A549 (cell line): ENCODE measurements around the gene KLHDC3. TPM values are rescaled to one million over a fixed set of nuclear protein-coding genes. Genes with fewer than 3 reads are reported as not detected.

Source experiments
- ATAC-seq, 2 experiments: fragments of 200-7000 bp in 1 of 2; fragments of >200 bp in 1 of 2; cut with Nextera tagmentation in 1 of 2; cut with Tn5 transposase in 1 of 2; 3 replicates each; pipeline versions ENCODE4 v1.8.0 to v1.9.1; 2018 to 2020; ENCODE audit warnings: mild to moderate bottlenecking in 1 of 2, moderate library complexity in 1 of 2
- CTCF ChIA-PET: fragments of 300-600 bp; sonication (Branson Sonifier 250); formaldehyde crosslinking; extraction: SDS; loops from one replicate; lab custom pipeline; 2021; ENCODE audit warnings: antibody characterized with exemption, inconsistent platforms; lab: Yijun Ruan, JAX
- POLR2A ChIA-PET: fragments of 350-600 bp; formaldehyde crosslinking; extraction: SDS; loops from one replicate; lab custom pipeline; 2021; ENCODE audit warnings: antibody characterized with exemption, inconsistent platforms; lab: Yijun Ruan, JAX
- DNase-seq, 2 experiments: peaks; one replicate each; pipeline versions ENCODE4 v3.0.0 to v3.0.0-alpha.2; 2011 to 2016; ENCODE audit warnings: low read depth in 1 of 2, low spot score in 1 of 2
- FAIRE-seq: peaks from 2 replicates; lab custom pipeline; 2011; peaks lifted over from hg19 to GRCh38; lab: Jason Lieb, UNC
- H3K27ac ChIP-seq, 2 experiments: fragments of >200 bp; sonication (Bioruptor Twin); formaldehyde crosslinking; 3 replicates each; pipeline ENCODE4 v1.5.1; 2016 to 2017
- H3K4me1 ChIP-seq: fragments of >200 bp; sonication (Bioruptor Twin); formaldehyde crosslinking; 3 replicates; pipeline ENCODE4 v1.6.1; 2016
- H3K4me2 ChIP-seq: fragments of >200 bp; sonication (Bioruptor Twin); formaldehyde crosslinking; 3 replicates; pipeline ENCODE4 v1.6.1; 2016
- H3K4me3 ChIP-seq: fragments of >200 bp; sonication (Bioruptor Twin); formaldehyde crosslinking; 3 replicates; pipeline ENCODE4 v1.5.1; 2016
- H3K9me3 ChIP-seq: fragments of >200 bp; sonication (Bioruptor Twin); formaldehyde crosslinking; 3 replicates; pipeline ENCODE4 v1.6.1; 2016
- BCL3 ChIP-seq: fragments of >200 bp; sonication (Bioruptor Twin); formaldehyde crosslinking; IDR thresholded peaks from 3 replicates; pipeline ENCODE4 v1.6.1; 2016
- CBX2 ChIP-seq: fragments of 200-600 bp; sonication (generic); IDR thresholded peaks from 2 replicates; pipeline ENCODE4 v1.6.1; 2016; ENCODE audit warnings: low read depth, mild to moderate bottlenecking, borderline replicate concordance
- CEBPB ChIP-seq, 2 experiments: fragments of >200 bp in 1 of 2; sonication (Bioruptor Twin) in 1 of 2; formaldehyde crosslinking in 1 of 2; IDR thresholded peaks; 2 replicates each; pipeline ENCODE4 v1.6.1; 2012 to 2016
- EHMT2 ChIP-seq: fragments of 200-600 bp; sonication (generic); IDR thresholded peaks from 2 replicates; pipeline ENCODE4 v1.6.1; 2016; ENCODE audit warnings: antibody characterized with exemption, low read depth, mild to moderate bottlenecking, moderate library complexity
- HOXB5 ChIP-seq: fragments of 250-450 bp; sonication (Bioruptor Pico); IDR thresholded peaks from 2 replicates; pipeline ENCODE4 v1.5.0; 2020; ENCODE audit warnings: mild to moderate bottlenecking, moderate library complexity
- JUN ChIP-seq, 2 experiments: fragments of >200 bp; sonication (Bioruptor Twin); formaldehyde crosslinking; IDR thresholded peaks; 2 replicates in 1 of 2; 3 replicates in 1 of 2; pipeline ENCODE4 v1.6.1; 2016 to 2017
- KDM1A ChIP-seq: fragments of 200-600 bp; sonication (generic); IDR thresholded peaks from 2 replicates; pipeline ENCODE4 v1.6.1; 2016; ENCODE audit warnings: low read depth, mild to moderate bottlenecking
- KDM5A ChIP-seq: fragments of 200-600 bp; sonication (generic); IDR thresholded peaks from 2 replicates; pipeline ENCODE4 v1.6.1; 2016; ENCODE audit warnings: antibody characterized with exemption, mild to moderate bottlenecking
- NFE2L2 ChIP-seq: fragments of 150-350 bp; conservative IDR thresholded peaks from 2 replicates; pipeline ENCODE4 v1.6.1; 2014; ENCODE audit warnings: low read length
- POLR2AphosphoS2 ChIP-seq: conservative IDR thresholded peaks from 2 replicates; pipeline ENCODE4 v1.6.1; 2012; ENCODE audit warnings: low read length, improper control_type of control experiment, inconsistent platforms
- RAD21 ChIP-seq, 2 experiments: fragments of >200 bp in 1 of 2; sonication (Bioruptor Twin) in 1 of 2; formaldehyde crosslinking in 1 of 2; IDR thresholded peaks in 1 of 2; conservative IDR thresholded peaks in 1 of 2; 2 replicates in 1 of 2; 3 replicates in 1 of 2; pipeline ENCODE4 v1.6.1; 2012 to 2018; ENCODE audit warnings: inconsistent platforms in 1 of 2
- RARB ChIP-seq: fragments of 250-450 bp; sonication (Bioruptor Pico); IDR thresholded peaks from 2 replicates; pipeline ENCODE4 v1.8.0; 2021; ENCODE audit warnings: mild to moderate bottlenecking, moderate library complexity
- RCOR1 ChIP-seq: fragments of 150-350 bp; IDR thresholded peaks from 2 replicates; pipeline ENCODE4 v1.6.1; 2014; ENCODE audit warnings: antibody characterized with exemption, low read length, low read depth
- RNF2 ChIP-seq: fragments of 200-600 bp; sonication (generic); IDR thresholded peaks from 2 replicates; pipeline ENCODE4 v1.6.1; 2016; ENCODE audit warnings: low read depth, mild to moderate bottlenecking, antibody characterized with exemption, moderate library complexity, borderline replicate concordance
- WGBS: methylation state at CpG from one replicate; pipeline ENCODE4 v1.1.6; 2017; ENCODE audit errors: missing lambda C conversion rate; 5-methylcytosine and 5-hydroxymethylcytosine counted together
- polyA plus RNA-seq, 4 experiments: library from polyadenylated mRNA; depleted of rRNA in 3 of 4; stranded (reverse); fragments of >200 nt; fragmentation: RNase III in 1 of 4; extraction: RNeasy Plus Mini Kit Qiagen cat#74134 plus additional on column Dnase treatment in 1 of 4; gene quantifications; 2 replicates in 3 of 4; 3 replicates in 1 of 4; pipeline ENCODE4 v1.2.3, GENCODE V29; 2011 to 2017
- TF ChIP-seq, protein P1 (sequence below): IDR thresholded peaks from 2 replicates; pipeline ENCODE4 v1.6.1; 2012
- TF ChIP-seq, protein P2 (sequence below): IDR thresholded peaks from 2 replicates; pipeline ENCODE4 v1.6.1; 2012
- TF ChIP-seq, protein P3 (sequence below): fragments of 200-600 bp; sonication (generic); IDR thresholded peaks from 2 replicates; pipeline ENCODE4 v1.6.1; 2016; ENCODE audit warnings: antibody characterized with exemption, mild to moderate bottlenecking, moderate library complexity
- TF ChIP-seq, protein P4 (sequence below): fragments of 250-450 bp; sonication (Bioruptor Pico); IDR thresholded peaks from 2 replicates; pipeline ENCODE4 v1.5.0; 2021; ENCODE audit warnings: mild to moderate bottlenecking, moderate library complexity, borderline replicate concordance

The KLHDC3 gene
- polyA plus RNA-seq, 2 of the 4 experiments (the other 2 are of a cell fraction) = 18.8 to 28.0 TPM

- TF ChIP-seq CEBPB (IDR thresholded peaks at IDR 0.05) = no peak
- TF ChIP-seq RNF2 = no peak
- no peak for TF ChIP-seq KDM1A
- TF ChIP-seq NFE2L2 = no peak
- no peak for TF ChIP-seq POLR2AphosphoS2
- no peak for TF ChIP-seq BCL3
- no peak for TF ChIP-seq KDM5A
- TF ChIP-seq, protein P1, sequence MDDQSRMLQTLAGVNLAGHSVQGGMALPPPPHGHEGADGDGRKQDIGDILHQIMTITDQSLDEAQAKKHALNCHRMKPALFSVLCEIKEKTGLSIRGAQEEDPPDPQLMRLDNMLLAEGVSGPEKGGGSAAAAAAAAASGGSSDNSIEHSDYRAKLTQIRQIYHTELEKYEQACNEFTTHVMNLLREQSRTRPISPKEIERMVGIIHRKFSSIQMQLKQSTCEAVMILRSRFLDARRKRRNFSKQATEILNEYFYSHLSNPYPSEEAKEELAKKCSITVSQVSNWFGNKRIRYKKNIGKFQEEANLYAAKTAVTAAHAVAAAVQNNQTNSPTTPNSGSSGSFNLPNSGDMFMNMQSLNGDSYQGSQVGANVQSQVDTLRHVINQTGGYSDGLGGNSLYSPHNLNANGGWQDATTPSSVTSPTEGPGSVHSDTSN = no peak
- TF ChIP-seq RARB = no peak
Measured at GRCh38 chr6:42989923-42990322, 24.1 kb upstream of the KLHDC3 start (continued).

DNA sequence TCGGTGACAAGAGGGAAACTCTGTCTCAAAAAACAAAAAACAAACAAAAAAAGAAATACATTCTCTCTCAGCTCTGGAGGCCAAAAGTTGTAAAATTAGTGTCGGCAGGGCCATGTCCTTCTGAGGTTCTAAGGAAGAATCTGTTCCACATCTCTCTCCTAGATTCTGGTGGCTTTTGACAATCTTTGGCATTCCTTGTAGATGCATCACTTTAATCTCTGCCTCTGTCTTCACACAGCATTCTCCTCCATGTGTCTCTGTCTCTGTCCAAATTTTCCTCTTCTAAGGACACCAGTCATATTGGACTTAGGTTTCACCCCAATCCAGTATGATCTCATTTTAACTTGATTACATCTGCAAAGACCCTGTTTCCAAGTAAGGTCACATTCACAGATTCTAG lies 20.6 kb upstream of the KLHDC3 start:
- ChIA-PET CTCF (no interaction called here), POLR2A (no interaction called here)
- Histone ChIP-seq H3K4me2 (no peak overlapping the region), H3K4me3 (no peak overlapping the region), H3K27ac (no peak overlapping the region), H3K4me1 (peaks cover 7% of the 10 kb centered on the region; the same call in 2 of the 3 replicates), H3K9me3 (no peaks in the 10 kb centered on the region)
- DNase-seq = no peak
- TF ChIP-seq BCL3 (no peak), RARB (no peak), NFE2L2 (no peak), EHMT2 (no peak), RAD21 (conservative IDR thresholded peaks at IDR 0.05 in 1 of 2, IDR thresholded peaks at IDR 0.05 in 1 of 2) (no peak), RCOR1 (no peak), CBX2 (no peak), HOXB5 (CRISPR knock-in tag) (no peak), JUN (IDR thresholded peaks at IDR 0.05) (no peak)
- TF ChIP-seq, protein P2, sequence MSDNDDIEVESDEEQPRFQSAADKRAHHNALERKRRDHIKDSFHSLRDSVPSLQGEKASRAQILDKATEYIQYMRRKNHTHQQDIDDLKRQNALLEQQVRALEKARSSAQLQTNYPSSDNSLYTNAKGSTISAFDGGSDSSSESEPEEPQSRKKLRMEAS = no peak
- TF ChIP-seq, protein P3, sequence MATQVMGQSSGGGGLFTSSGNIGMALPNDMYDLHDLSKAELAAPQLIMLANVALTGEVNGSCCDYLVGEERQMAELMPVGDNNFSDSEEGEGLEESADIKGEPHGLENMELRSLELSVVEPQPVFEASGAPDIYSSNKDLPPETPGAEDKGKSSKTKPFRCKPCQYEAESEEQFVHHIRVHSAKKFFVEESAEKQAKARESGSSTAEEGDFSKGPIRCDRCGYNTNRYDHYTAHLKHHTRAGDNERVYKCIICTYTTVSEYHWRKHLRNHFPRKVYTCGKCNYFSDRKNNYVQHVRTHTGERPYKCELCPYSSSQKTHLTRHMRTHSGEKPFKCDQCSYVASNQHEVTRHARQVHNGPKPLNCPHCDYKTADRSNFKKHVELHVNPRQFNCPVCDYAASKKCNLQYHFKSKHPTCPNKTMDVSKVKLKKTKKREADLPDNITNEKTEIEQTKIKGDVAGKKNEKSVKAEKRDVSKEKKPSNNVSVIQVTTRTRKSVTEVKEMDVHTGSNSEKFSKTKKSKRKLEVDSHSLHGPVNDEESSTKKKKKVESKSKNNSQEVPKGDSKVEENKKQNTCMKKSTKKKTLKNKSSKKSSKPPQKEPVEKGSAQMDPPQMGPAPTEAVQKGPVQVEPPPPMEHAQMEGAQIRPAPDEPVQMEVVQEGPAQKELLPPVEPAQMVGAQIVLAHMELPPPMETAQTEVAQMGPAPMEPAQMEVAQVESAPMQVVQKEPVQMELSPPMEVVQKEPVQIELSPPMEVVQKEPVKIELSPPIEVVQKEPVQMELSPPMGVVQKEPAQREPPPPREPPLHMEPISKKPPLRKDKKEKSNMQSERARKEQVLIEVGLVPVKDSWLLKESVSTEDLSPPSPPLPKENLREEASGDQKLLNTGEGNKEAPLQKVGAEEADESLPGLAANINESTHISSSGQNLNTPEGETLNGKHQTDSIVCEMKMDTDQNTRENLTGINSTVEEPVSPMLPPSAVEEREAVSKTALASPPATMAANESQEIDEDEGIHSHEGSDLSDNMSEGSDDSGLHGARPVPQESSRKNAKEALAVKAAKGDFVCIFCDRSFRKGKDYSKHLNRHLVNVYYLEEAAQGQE = no peak
- TF ChIP-seq, protein P4, sequence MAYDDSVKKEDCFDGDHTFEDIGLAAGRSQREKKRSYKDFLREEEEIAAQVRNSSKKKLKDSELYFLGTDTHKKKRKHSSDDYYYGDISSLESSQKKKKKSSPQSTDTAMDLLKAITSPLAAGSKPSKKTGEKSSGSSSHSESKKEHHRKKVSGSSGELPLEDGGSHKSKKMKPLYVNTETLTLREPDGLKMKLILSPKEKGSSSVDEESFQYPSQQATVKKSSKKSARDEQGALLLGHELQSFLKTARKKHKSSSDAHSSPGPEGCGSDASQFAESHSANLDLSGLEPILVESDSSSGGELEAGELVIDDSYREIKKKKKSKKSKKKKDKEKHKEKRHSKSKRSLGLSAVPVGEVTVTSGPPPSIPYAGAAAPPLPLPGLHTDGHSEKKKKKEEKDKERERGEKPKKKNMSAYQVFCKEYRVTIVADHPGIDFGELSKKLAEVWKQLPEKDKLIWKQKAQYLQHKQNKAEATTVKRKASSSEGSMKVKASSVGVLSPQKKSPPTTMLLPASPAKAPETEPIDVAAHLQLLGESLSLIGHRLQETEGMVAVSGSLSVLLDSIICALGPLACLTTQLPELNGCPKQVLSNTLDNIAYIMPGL = no peak
- WGBS = 98% methylated on average over 2 of the region's 2 CpGs
- FAIRE-seq = no peak
- no peak for ATAC-seq
